Keratinocyte (primary cell): ENCODE results near the gene CTRB1. TPM values are rescaled to one million over a fixed set of nuclear protein-coding genes. Genes with fewer than 3 reads are reported as not detected.

Experiments
- DNase-seq: peaks from one replicate; pipeline ENCODE4 v3.0.0-alpha.2; 2011; ENCODE audit warnings: low read depth, missing footprints, low spot score
- FAIRE-seq: peaks from 2 replicates; lab custom pipeline; 2011; peaks lifted over from hg19 to GRCh38; lab: Jason Lieb, UNC
- H2AFZ ChIP-seq: 2 replicates; pipeline ENCODE4 v1.6.0; 2012; ENCODE audit warnings: low read length, control low read depth, inconsistent platforms; ENCODE audit not compliant: control insufficient read depth
- H3K27ac ChIP-seq: 2 replicates; pipeline ENCODE4 v1.5.1; 2011; ENCODE audit warnings: low read length; ENCODE audit not compliant: control insufficient read depth, insufficient read depth
- H3K27me3 ChIP-seq: 3 replicates; pipeline ENCODE4 v1.6.0; 2011; ENCODE audit warnings: low read length; ENCODE audit not compliant: control insufficient read depth, insufficient read depth; ENCODE audit errors: extremely low read depth
- H3K36me3 ChIP-seq, 2 experiments: 2 replicates in 1 of 2; 3 replicates in 1 of 2; pipeline ENCODE4 v1.5.1; 2011; ENCODE audit warnings: low read length in 2 of 2, mild to moderate bottlenecking in 1 of 2; ENCODE audit not compliant: control insufficient read depth in 2 of 2, insufficient read depth in 2 of 2; ENCODE audit errors: extremely low read depth in 1 of 2
- H3K4me1 ChIP-seq: 3 replicates; pipeline ENCODE4 v1.5.1; 2011; ENCODE audit warnings: low read length; ENCODE audit not compliant: control insufficient read depth, insufficient read depth; ENCODE audit errors: extremely low read depth
- H3K4me2 ChIP-seq: 3 replicates; pipeline ENCODE4 v1.6.0; 2011; ENCODE audit warnings: low read depth, low read length; ENCODE audit not compliant: control insufficient read depth, insufficient read depth; ENCODE audit errors: extremely low read depth
- H3K4me3 ChIP-seq, 3 experiments: fragments of 200-600 bp in 1 of 3; sonication (generic) in 1 of 3; 2 replicates in 2 of 3; 3 replicates in 1 of 3; pipeline ENCODE4 v1.5.1; 2011 to 2016; ENCODE audit warnings: low read length in 3 of 3, mild to moderate bottlenecking in 3 of 3, control low read depth in 2 of 3, inconsistent platforms in 1 of 3, low read depth in 1 of 3, mixed read lengths in 1 of 3, mixed run types in 1 of 3, moderate library complexity in 1 of 3; ENCODE audit not compliant: control insufficient read depth in 2 of 3, insufficient read depth in 2 of 3; ENCODE audit errors: extremely low read depth in 1 of 3
- H3K79me2 ChIP-seq: 2 replicates; pipeline ENCODE4 v1.6.0; 2012; ENCODE audit warnings: low read length; ENCODE audit not compliant: control insufficient read depth, insufficient read depth
- H3K9ac ChIP-seq: 3 replicates; pipeline ENCODE4 v1.6.0; 2011; ENCODE audit warnings: low read length; ENCODE audit not compliant: control insufficient read depth, insufficient read depth; ENCODE audit errors: extremely low read depth
- H3K9me1 ChIP-seq: 3 replicates; pipeline ENCODE4 v1.6.0; 2011; ENCODE audit warnings: low read length; ENCODE audit not compliant: control insufficient read depth, insufficient read depth; ENCODE audit errors: extremely low read depth
- H3K9me3 ChIP-seq: 2 replicates; pipeline ENCODE4 v1.5.1; 2012; ENCODE audit warnings: low read depth, low read length; ENCODE audit not compliant: control insufficient read depth
- H4K20me1 ChIP-seq: 3 replicates; pipeline ENCODE4 v1.6.0; 2011; ENCODE audit warnings: low read length; ENCODE audit not compliant: control insufficient read depth, insufficient read depth; ENCODE audit errors: extremely low read depth
- EZH2 ChIP-seq: IDR thresholded peaks from one replicate; pipeline ENCODE4 v1.6.1; 2012; ENCODE audit warnings: inconsistent platforms, mild to moderate bottlenecking, low read length, moderate library complexity
- dilution Hi-C: fragments of 300-500 bp; cut with MboI; formaldehyde crosslinking; loops from one replicate; pipeline ENCODE4 v1.7.0; 2020; ENCODE audit warnings: low sequenced_read_pairs; ENCODE audit not compliant: extremely low pct_ligation_motif_present
- polyA plus RNA-seq, 5 experiments: library from polyadenylated mRNA; depleted of rRNA in 3 of 5; stranded (reverse) in 3 of 5; stranded (forward) in 1 of 5; unstranded in 1 of 5; fragments of >200 nt; gene quantifications; 1 replicate in 1 of 5; 2 replicates in 3 of 5; 3 replicates in 1 of 5; pipeline versions ENCODE4 v1.2.1 to v1.2.3, GENCODE V29; 2011 to 2012; ENCODE audit warnings: missing spikeins in 2 of 5, low read depth in 1 of 5, low replicate concordance in 1 of 5
- TF ChIP-seq, protein P1 (sequence below), 3 experiments: IDR thresholded peaks in 1 of 3; conservative IDR thresholded peaks in 1 of 3; optimal IDR thresholded peaks in 1 of 3; 2 replicates in 2 of 3; 3 replicates in 1 of 3; pipeline versions ENCODE3 to v1.5.1; 2011; ENCODE audit warnings: low read length in 3 of 3, mild to moderate bottlenecking in 3 of 3, moderate library complexity in 2 of 3, control low read depth in 1 of 3, inconsistent platforms in 1 of 3; ENCODE audit not compliant: insufficient read depth in 2 of 3; ENCODE audit errors: extremely low read depth in 1 of 3

The CTRB1 gene
- polyA plus RNA-seq, 1 donor (not counting 4 experiments of a cell fraction or from before 2014, with no cell fraction given), result not detected

DNA sequence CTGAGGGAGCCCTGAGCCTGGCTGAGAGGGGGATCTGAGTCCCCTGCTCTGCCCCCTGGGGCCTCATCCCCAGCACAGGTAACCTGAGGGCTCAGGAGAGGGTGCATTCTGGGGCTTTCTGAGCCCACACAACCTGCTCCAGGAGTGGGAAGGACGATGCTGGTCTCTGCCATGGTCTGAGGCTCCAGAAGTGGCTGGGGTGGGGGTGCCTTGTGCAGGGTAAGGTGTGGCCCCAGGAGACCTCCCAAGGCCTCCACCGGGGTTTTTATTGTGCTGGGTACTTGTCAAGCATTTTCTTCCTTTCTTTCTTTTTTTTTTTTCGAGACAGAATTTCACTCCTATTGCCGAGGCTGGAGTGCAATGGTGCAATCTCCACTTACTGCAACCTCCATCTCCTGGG lies 300 bp downstream of the CTRB1 start:
- peaks cover 1% of the 10 kb centered on the region for H3K27me3 ChIP-seq
- H3K9me1 ChIP-seq, result no peaks in the 10 kb centered on the region
- no peaks in the 10 kb centered on the region for H3K79me2 ChIP-seq
- FAIRE-seq (no peak), DNase-seq (no peak)
- no peaks in the 10 kb centered on the region for H3K36me3 ChIP-seq
- no peaks in the 10 kb centered on the region for H3K4me1 ChIP-seq
- no peak overlapping the region for H3K4me3 ChIP-seq
- dilution Hi-C loops, result no loop called here
- no peak overlapping the region for H3K27ac ChIP-seq
- H3K4me2 ChIP-seq, result no peak overlapping the region
- no peaks in the 10 kb centered on the region for H4K20me1 ChIP-seq
- H3K9me3 ChIP-seq, result no peaks in the 10 kb centered on the region
- TF ChIP-seq, protein P1, sequence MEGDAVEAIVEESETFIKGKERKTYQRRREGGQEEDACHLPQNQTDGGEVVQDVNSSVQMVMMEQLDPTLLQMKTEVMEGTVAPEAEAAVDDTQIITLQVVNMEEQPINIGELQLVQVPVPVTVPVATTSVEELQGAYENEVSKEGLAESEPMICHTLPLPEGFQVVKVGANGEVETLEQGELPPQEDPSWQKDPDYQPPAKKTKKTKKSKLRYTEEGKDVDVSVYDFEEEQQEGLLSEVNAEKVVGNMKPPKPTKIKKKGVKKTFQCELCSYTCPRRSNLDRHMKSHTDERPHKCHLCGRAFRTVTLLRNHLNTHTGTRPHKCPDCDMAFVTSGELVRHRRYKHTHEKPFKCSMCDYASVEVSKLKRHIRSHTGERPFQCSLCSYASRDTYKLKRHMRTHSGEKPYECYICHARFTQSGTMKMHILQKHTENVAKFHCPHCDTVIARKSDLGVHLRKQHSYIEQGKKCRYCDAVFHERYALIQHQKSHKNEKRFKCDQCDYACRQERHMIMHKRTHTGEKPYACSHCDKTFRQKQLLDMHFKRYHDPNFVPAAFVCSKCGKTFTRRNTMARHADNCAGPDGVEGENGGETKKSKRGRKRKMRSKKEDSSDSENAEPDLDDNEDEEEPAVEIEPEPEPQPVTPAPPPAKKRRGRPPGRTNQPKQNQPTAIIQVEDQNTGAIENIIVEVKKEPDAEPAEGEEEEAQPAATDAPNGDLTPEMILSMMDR (optimal IDR thresholded peaks at IDR 0.05 in 1 of 3, IDR thresholded peaks at IDR 0.05 in 1 of 3, conservative IDR thresholded peaks at IDR 0.05 in 1 of 3; ENCODE audit: extremely low read depth in 1 of 3, insufficient read depth in 2 of 3, low read length in 3 of 3), result no peak
- TF ChIP-seq EZH2, result no peak
- H2AFZ ChIP-seq, result no peak overlapping the region
- H3K9ac ChIP-seq, result no peak overlapping the region

DNA sequence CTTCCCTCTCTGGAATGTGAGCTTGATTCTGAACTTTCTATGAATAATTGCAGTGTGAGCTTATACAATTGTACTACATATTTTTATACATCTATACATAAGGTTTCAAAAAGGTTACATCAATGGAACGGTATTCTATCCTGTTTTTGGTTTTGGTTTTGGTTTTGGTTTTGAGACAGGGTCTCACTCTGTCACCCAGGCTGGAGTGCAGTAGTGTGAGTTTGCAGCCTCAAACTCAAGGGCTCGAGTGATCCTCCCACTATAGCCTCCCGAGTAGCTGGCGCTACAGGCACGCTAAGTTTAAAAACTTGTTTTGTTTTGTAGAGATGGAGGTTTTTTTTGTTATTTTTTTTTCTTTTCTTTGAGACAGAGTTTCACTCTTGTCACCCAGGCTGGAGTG lies 1.1 kb downstream of the CTRB1 start:
- FAIRE-seq (no peak), DNase-seq (no peak)
- Histone ChIP-seq H3K79me2 (no peaks in the 10 kb centered on the region), H3K27me3 (peaks cover 9% of the 10 kb centered on the region), H3K36me3 (no peaks in the 10 kb centered on the region), H3K27ac (no peak overlapping the region), H3K4me3 (no peak overlapping the region), H3K9ac (no peak overlapping the region), H3K9me1 (no peaks in the 10 kb centered on the region), H3K4me1 (no peaks in the 10 kb centered on the region), H4K20me1 (no peaks in the 10 kb centered on the region), H2AFZ (no peak overlapping the region), H3K4me2 (no peak overlapping the region), H3K9me3 (no peaks in the 10 kb centered on the region)
- TF ChIP-seq, protein P1 (optimal IDR thresholded peaks at IDR 0.05 in 1 of 3, IDR thresholded peaks at IDR 0.05 in 1 of 3, conservative IDR thresholded peaks at IDR 0.05 in 1 of 3; ENCODE audit: extremely low read depth in 1 of 3, insufficient read depth in 2 of 3, low read length in 3 of 3), result no peak
- no peak for TF ChIP-seq EZH2
- dilution Hi-C loops, result no loop called here
